KBM-7 (cell line): ENCODE results near the gene NSMF.

Source experiments
- DNase-seq: peaks from one replicate; pipeline ENCODE4 v3.0.0-alpha.2; 2015
- in situ Hi-C: fragments of 300-500 bp; cut with MboI; formaldehyde crosslinking; loops from 2 replicates; pipeline ENCODE4 v1.14.3; 2020; ENCODE audit warnings: low sequenced_read_pairs, low pct_unique_long_range_greater_than_20kb, mixed read lengths

The NSMF gene

DNA sequence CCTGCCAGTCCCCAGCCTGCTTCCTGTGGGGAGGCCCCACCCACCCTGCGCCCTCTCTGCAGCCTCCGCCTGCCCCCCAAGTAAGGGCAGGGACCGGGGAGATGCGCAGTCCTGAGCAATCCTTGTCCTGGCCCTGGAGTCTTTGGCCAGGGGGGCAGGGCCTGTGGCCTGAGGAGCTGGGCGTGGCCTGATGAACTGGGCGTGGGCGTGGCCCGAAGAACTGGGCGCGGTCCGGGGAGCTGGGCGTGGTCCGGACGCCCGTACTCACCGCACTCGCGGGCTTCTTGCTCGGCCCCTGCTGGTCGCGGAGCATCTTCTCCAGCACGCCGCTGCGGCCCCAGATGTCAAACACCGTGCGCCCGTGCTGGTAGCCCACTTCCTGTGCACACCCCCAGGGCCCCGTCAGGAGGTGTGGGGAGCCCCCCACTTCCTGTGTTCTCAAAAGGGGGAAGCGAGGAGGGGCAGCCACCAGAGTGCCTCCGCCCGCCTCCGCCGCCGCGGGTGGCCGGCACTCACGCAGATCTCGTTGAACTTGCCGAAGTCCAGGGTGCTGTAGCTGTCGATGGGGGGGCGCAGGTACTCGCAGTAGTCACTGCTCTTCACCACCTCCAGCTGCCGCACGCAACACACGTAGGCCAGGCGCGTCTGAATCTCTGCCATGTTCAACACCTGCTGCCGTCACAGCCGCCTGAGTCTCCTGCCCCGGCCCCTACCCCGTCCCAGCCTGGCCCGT is 2.7 kb upstream of the NSMF start:
- DNase-seq: peak; percentile 90
- in situ Hi-C loops: no loop called here

DNA sequence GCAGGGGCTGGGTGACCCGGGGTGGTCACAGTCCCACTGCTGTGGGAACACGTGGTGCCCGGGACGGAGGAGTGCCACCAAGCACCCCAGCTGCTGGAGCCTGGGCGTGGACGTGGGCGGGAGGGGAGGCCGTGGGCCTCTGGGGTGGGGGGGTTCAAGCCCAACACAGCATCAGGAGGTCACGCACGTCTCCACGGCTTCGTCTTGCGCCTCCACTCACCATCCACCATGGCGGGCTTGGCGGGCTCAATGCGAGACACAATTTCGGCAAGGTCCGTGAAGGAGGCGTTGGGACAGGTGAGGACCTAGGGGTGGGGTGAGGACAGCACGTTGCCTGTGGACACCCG is 2.2 kb upstream of the NSMF start:
- in situ Hi-C loops: no loop called here
- no peak for DNase-seq

DNA sequence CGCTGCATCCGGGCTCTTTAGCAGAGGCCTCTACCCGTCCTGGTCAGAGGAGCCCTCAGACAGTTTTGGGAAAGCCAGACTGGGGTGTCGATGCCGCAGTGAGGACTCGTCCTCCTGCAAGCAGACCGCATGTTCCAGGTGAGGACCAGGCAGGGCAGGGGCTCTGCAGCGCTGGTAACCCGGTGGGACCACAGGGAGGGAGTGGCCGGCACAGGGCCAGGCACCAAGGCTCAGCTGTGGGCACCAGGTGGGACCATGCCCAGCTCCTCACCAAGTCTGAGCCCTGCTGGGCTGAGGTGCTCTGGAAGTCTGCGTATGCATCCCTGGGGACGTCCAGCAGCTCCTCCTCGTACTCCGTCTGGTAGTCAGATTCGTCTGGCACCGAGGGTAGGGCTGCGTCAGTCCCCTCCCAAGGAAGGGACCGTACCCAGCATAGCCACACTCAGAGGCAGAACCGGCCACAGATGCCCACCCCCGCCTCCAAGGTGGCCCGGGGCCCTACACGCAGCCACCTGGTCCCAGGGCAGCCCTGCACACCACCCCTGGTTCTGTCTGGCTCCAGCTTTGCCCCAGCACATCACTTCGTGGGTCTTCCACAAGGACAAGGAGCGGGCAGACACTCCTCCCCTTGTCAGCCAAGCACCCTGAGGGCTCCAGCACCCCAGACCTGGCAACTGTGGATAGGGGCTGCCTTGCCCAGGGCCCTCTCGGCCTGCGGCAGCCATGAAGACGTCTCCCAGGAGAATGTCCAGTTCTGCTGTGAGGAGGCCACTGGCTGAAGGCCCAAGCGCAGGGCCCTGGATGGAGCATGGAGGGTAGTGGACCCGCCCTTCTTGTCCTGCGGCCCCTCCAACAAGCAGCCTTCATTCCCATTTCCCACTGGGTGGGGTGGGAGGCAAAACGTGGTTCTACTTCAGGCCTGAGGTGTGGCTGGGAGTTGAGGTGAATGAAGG is 1.5 kb upstream of the NSMF start:
- DNase-seq: no peak
- in situ Hi-C loops: no loop called here

DNA sequence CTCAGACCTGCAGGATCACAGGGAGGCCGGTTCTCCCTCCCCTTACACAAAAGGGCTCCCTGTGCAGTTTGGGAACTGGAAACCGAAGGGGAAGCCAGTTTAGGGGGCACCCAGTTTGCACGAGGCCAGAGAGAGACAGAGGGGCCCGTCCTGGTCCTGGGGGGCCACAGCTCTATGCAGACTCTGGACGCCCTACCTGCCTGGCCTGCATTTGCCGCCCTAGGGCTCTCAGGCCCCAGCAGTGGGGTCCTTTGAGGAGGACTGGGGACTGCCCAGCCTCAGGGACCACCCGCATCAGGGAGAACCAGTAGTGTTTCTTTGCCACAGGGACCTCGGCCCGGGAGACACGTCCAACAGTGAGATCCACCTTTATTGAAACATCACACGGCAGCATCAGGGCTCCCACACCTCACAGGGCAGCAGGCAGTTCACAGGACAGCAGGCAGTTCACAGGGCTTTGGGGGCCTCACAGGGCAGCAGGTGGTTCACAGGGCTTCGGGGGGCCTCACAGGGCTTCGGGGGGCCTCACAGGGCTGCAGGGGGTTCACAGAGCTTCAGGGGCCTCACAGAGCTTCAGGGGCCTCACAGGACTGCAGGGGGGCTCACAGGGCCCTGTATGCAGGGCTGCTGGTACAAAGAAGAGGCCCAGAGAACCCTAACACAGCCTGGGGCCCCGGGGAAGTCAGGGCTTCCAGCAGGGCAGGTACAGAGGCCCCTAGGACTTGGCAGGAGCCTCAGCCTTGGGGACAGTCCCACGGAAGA is 648 bp upstream of the NSMF start:
- in situ Hi-C loops: no loop called here
- no peak for DNase-seq

DNA sequence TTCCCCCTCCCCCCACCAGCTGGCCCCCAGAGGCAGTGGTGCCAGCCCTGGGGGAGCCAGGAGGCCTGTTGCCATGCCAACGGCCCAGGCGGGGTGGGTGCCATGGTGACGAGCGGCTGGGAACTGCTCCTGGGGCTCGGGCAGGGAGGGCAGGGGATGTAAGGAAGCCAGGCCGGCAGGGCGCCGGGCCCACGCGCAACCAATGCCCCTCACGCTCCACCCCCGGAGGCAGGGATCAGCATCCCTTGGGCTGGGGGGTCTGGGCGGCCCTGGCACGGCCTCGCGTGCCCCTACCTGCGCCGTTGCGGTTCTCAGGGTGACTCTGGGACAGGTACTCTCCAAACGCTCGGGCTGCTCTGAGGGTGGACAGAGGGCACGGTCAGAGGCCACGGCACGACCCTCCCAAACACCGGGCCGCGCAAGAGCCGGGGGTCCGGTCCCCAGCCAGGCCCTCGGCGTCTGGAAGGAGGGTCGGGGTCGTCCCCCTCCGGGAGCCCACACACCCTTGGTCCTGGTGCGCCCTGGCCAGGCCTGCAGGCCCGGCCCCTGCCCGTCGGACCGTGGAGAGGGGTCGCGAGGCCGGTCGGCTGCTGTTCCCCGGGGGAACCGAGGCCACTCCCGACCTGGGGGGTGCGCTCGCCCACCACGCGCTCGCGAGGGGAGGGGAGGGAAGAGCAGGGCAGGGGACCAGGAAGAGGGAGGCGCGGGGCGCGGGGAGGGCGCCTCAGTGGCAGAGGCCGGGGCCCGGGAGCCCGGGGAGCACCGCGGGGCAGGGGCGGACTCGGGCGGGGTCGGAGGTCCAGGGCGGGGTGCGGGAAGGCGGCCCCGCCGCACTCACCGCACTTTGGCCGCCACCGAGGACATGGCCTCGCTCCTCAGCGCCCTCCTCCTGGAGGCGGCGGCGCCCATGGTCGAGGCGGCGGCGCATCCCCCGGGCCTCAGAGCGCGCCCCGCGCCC is 661 bp downstream of the NSMF start:
- in situ Hi-C loops: no loop called here
- no peak for DNase-seq

DNA sequence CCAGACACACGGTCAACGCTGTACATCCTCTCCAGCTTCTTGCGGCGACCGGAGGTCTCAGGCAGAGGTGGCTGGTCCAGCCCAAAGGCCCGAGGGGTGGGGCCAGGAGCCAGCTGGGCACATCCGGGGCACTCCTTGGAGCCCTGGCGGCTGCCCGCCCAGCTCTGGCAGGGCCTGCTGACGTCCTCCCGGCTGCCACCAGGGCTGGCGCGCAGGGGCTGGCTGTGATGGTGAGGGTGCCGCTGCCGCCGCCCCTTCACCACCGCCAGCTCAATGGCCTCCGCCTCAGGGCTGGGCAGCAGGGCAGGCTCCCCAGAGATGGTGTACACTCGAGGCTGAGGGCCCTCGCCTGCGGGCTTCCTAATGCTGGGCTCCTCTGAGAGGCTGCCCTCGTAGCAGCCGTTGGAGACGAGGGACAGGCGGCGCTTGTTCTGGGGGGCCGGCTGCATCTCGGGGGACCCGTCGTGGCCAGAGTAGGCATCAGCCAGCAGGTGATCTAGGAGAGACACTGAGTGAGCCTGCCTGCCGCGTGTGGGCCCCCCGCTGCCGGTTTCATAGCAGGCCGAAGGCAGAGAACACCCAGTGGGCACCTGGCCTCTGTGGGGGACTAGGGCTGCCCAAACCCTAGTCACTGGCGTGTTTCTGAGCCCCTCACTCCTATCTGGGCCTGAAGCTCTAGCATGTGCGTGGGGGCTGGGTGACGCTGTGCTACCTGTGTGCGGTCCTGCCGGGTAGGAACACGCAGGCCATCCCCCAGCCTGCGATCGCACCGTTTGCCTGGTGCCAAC is 1.5 kb downstream of the NSMF start:
- in situ Hi-C loops: no loop called here

DNA sequence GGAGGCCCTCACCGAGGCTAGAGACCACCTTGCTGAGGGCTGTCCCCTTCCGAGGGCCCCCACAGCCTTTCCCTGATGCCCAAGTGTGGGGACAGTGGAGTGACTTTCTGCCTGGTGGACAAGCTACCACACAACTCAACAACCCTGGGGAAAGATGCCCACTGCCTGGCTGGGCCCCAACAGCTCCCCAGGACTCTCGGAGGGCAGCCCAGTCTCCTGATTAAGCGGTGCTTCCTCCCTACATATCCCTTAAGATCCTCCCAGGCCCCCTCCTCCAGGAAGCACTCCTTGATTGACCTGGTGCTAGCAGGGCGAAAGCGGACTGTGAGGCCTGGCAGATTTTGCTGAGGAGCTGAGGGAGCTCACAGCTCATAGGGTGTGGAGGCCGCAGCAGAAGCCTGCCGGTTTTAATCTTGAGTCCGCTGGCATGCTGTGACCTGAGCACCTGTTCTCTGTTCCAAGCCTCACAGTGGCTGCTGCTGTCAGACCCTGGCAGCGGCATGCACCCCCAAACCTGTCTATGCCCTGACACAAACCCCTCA is 2.2 kb downstream of the NSMF start:
- in situ Hi-C loops: no loop called here

More for the DNA sequence above, 1.5 kb downstream of the NSMF start:
- no peak for DNase-seq

DNA sequence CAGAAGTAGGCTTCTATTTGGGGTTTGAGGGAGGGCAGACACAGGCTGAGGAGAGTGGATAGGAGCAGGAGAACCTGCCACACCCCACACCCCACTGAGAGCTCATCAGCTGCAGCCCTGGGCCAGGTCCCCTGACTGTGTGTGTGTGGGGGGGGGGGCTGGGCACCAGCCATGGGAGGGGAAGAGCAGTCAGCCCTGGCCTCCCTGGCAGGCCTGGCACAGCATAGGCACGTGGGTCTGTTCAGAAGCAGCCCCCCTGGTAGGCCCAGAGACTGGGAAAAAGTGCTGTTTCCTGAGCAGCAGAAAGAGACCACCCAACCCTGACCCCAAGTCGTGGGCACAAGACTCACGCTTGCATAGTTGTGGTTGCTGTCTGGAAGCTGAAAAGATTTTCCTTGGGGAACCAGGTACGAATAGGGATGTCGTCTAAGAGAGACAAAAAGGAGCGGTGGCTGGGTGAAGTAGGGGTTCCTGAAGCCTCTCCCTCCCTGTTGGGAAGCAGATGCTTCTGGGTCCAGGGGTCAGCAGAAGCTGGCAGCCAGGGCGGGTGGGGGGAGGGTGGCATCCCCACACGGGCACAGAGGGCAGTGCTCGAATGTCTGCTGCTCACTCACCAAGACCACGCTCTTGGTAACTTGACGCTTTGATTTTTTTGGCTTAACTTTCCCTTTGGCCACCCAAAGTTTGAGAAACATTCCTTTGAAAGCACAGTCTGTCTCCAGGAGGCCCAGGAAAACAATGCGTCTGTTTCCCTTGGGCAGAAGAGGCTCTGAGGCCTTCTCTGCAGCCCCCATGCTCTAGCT is 2.9 kb downstream of the NSMF start:
- in situ Hi-C loops: no loop called here
- DNase-seq: no peak

More for the DNA sequence above, 2.2 kb downstream of the NSMF start:
- no peak for DNase-seq

DNA sequence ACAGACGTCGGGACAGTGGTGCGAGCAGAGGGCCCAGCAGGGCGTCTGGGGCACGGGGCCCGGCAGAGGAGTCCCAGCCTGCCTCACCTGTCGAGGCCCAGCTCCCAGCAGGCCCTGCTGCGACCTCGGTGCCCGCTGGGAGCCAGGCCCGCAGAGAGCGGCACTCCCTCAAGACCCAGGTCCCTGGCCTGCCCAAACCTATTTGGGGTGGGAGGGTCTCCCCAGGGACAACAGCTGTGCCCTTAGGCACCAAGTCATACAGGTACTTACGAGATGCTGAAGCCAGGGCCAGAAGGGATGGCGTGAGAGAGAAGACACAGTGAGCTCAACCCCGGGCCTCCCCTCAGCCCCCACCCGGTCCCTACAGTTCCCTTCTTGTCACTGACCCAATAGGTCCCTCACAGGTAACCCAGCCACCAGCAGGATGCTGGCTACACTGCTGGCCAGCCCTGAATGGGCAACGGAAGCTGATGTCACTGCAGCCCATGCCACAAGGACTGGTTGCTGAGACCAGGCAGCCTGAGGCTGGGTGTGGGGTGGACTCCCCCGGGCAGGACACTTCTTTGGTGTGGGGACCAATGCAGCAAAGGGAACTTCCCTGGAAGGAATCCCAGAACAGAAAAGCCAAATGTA is 3.7 kb downstream of the NSMF start:
- no peak for DNase-seq
- in situ Hi-C loops: no loop called here

DNA sequence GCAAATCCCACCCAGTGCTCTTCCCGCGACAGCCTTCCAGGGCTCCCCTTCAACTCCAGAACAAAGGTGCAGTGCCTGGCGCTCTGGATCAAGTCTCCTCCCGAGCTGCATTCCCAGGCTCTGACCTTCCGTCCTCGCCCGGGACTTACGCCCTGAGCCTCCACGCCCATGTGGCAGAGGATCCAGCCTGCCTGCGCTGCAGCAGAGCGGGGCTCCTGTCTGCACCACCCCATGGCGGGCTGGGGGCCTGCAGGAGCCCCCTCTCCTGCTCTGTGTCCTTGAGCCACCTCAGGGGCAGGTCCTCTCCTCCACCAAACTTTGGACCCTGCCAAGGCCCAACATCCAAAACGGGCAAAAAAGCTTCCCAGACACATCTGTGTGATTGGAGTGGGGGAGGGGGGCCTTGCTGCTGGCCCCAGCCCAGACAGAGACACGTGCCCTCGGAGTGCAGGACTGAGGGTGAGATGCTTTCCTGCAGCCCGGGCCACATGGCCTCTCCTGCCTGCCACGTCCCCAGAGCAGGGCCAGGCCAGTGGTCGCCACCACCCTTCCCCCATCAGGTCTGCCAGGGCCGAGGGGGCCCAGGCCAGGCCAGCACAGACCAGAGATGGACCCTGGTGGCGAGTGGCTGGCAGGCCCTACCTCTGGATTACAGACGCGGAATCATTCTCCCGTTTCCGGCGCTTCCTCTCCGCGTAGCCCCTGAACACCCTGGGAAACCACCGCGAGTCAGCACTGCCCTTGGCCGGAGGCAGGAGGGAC is 4.4 kb downstream of the NSMF start:
- in situ Hi-C loops: no loop called here
- DNase-seq: no peak

DNA sequence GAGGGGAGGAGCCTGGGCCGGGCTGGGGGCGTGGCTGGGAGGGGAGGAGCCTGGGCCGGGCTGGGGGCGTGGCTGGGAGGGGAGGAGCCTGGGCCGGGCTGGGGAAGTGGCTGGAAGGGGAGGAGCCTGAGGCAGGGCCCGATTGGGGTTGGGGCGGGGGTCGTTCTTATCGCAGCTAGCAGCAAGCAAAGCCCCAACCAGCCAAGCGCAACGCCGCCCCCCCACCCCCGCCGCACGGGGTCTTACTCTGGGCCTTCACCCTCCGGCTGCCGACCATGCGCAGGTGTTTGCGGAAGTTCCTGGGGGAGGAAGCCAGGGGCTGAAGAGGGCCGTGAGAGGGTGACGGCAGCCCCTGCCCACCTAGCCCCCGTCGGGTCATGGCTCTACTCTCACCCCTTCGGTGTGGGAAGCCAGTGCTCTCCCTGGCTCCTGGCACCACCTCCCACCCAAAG is 5.0 kb downstream of the NSMF start:
- in situ Hi-C loops: no loop called here
- no peak for DNase-seq

DNA sequence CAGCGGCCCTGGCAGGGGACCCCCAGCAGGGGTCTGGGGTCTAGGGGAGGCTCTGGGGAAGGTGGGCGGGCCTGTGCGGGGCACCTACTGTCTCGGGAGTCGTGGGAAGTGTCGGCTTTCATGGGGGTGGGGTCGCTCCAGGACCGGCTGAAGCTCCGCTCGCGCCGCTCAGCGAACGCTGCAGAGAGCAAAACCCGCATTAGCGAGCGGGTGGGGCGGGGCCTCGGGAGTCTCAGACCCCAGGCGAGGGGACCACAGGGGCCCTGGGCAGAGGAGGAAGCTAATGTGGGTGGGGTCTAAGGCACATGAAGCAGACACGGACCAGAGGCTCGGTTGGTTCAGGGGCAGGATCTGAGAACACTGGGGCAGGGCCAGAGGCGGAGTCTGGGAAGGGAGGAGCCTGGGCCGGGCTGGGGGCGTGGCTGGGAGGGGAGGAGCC is 5.5 kb downstream of the NSMF start:
- in situ Hi-C loops: no loop called here
- DNase-seq: no peak

DNA sequence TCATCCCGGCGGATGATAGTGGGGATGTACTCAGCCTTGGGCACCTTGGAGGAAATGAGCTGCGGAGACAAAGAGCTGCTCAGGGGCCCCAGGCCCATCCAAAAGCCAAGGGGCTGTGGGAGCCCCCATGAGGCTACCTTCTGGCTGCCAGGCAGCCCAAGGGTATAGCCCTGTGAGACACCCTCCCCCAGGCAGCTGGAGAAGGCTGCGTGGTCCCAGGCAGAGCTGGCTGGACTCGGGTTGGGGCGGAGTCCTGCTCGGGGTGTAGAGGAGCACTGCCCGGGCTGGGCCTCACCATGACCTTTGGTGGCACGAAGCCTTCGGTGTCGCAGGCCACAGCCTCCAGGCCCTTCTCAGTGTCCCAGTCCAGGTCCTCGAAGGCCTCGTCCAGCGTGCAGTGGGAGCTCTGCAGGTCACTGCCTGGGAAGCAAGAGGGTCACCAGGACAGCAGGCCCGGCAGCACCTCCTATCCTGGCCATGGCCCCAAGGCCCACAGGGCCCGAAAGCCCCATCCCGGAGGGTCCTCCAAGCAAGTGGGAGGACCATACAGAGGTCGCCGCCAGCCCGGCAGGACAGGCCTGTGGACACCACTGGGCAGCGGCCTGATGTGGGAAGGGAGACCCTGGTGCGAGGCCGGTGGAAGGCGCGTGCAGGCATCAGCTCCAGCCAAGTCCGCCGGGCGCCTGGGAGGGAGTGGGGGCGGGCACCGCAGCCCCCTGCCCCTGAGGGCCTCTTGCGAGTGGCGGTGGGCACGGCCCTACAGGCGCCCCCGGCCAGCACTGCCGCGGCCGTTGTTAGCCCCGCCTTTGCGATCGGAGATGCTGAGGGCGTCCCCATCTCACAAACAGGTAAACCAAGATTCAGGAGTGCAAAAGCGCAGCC is 6.1 kb downstream of the NSMF start:
- in situ Hi-C loops: no loop called here
- DNase-seq: no peak

DNA sequence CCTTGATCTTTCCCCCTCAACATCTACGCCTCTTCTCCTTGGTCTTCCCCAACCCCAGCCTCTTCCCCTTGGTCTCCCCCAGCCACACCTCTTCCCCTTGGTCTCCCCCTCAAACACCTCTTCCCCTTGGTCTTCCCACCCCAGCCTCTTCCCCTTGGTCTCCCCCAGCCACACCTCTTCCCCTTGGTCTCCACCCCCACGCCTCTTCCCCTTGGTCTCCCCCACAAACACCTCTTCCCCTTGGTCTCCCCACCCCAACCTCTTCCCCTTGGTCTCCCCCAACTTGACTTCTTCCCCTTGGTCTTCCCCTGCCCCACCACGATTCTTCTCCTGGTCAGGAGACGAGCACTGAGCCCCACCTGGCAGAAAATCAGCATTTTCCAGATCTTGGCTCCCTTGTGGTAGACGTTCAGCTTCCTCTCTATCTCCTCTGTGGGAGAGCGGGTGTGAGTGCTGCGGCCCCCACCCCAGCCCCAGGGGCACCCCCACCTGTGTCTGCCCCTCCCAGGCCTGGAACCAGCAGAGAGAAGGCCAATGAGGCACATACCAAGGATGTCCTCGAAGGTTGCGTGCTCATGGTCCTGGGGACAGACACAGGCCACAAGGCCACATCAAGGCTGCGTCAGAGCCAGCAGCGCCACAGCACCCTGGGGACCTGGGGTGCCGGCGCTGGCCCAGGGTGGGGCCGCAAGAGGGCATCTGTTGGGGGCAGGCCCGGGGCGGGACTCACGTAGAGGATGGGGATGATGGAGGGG is 7.0 kb downstream of the NSMF start:
- in situ Hi-C loops: no loop called here
- DNase-seq: no peak
